ENCODE measurements around the gene LETM1. TPM values are rescaled to one million over a fixed set of nuclear protein-coding genes. Genes with fewer than 3 reads are reported as not detected.

LETM1 gene
- total and polyA plus RNA-seq, 2 of the 8 experiments (the other 6 are each of a cell fraction or from before 2014, with no cell fraction given), result 19.8 to 50.1 TPM

- CTCF ChIA-PET (ENCODE audit: partially characterized antibody), result interaction anchor here (0.6 to 71.2 kb wide), 3 partner anchors 0 to 649 kb away, joined by 3 to 2507 read pairs (median 2507); partner anchors contain the start of gene FGFR3
- H4K5ac ChIP-seq (ENCODE audit: insufficient read length, low read depth, low read length), result no peak overlapping the region
- POLR2A ChIA-PET (ENCODE audit: partially characterized antibody), result interaction anchor here (1.0 to 4.9 kb wide), 7 partner anchors 10 to 45 kb away, joined by 3 to 20 read pairs (median 4); partner anchors contain the start of gene FGFR3
- no peak overlapping the region for H4K8ac ChIP-seq (ENCODE audit: extremely low read depth, insufficient read depth, low read length)
- H3K4ac ChIP-seq (replicated peaks; ENCODE audit: insufficient read length, low read depth, low read length), result no peak overlapping the region
- H2BK12ac ChIP-seq (ENCODE audit: low read depth, low read length), result peak overlapping the region; percentile 84; the same call in 1 of the 2 replicates
- H2AK5ac ChIP-seq (ENCODE audit: low read depth, low read length), result no peak overlapping the region
- no peaks in the 10 kb centered on the region for H3K79me2 ChIP-seq (ENCODE audit: control insufficient read depth in 1 of 2, insufficient read depth in 2 of 2, low read length in 2 of 2)
- no peak overlapping the region for H3K9ac ChIP-seq (replicated peaks in 1 of 4; ENCODE audit: extremely low read depth in 1 of 4, low read depth in 3 of 4, low read length in 3 of 4)
- H4K91ac ChIP-seq (replicated peaks; ENCODE audit: insufficient read length, low read length), result no peak overlapping the region
- FAIRE-seq, result no peak
- peaks cover 5 to 34% (median 24%) of the 10 kb centered on the region in 4 experiments for H3K4me1 ChIP-seq (replicated peaks in 1 of 4; ENCODE audit: control insufficient read depth in 3 of 4, insufficient read depth in 4 of 4, low read length in 3 of 4)
- H2AFZ ChIP-seq (ENCODE audit: low read length), result no peak overlapping the region
- no peak overlapping the region; the same call in 1 of the 2 replicates for H3K18ac ChIP-seq (ENCODE audit: extremely low read depth, low read length)
- H2BK120ac ChIP-seq (replicated peaks; ENCODE audit: low read depth, low read length), result no peak overlapping the region
- H3K27ac ChIP-seq (ENCODE audit: low read depth, low read length), result no peak overlapping the region
- H3K56ac ChIP-seq (replicated peaks; ENCODE audit: insufficient read length, low read depth, low read length), result no peak overlapping the region
- no peak overlapping the region for H3K4me2 ChIP-seq (ENCODE audit: insufficient read depth in 1 of 2, low read depth in 2 of 2, low read length in 2 of 2)
- H3K23me2 ChIP-seq (ENCODE audit: low read depth, low read length), result peaks cover 4% of the 10 kb centered on the region; the same call in 1 of the 2 replicates
- no peak overlapping the region for H3K23ac ChIP-seq (ENCODE audit: insufficient read length)
- no peaks in the 10 kb centered on the region for H3K36me3 ChIP-seq (ENCODE audit: control insufficient read depth in 2 of 4, insufficient read depth in 4 of 4, low read length in 3 of 4)
- no peaks in the 10 kb centered on the region for H4K20me1 ChIP-seq (replicated peaks in 1 of 2; ENCODE audit: control insufficient read depth in 1 of 2, insufficient read depth in 2 of 2, low read length in 2 of 2)
- H3K79me1 ChIP-seq (ENCODE audit: low read depth, low read length), result no peaks in the 10 kb centered on the region
- no peak overlapping the region for H2BK20ac ChIP-seq (ENCODE audit: low read length)
- H2BK5ac ChIP-seq (ENCODE audit: low read depth, low read length), result no peak overlapping the region
- H2BK15ac ChIP-seq (ENCODE audit: low read length), result no peak overlapping the region
- H3K9me3 ChIP-seq (ENCODE audit: insufficient read depth in 2 of 2, low read depth in 1 of 2, low read length in 1 of 2), result no peaks in the 10 kb centered on the region
- H3K14ac ChIP-seq (ENCODE audit: insufficient read length), result no peak overlapping the region
- H3K27me3 ChIP-seq (replicated peaks in 1 of 4; ENCODE audit: control insufficient read depth in 3 of 4, extremely low read depth in 1 of 4, insufficient read depth in 3 of 4, low read length in 3 of 4), result peaks cover 0 to 3% (median 0%) of the 10 kb centered on the region in 4 experiments; a peak in 2 of 7 replicates
- no peak for DNase-seq (ENCODE audit: low read depth in 1 of 2, low spot score in 2 of 2)
- 85% methylated on average over 5 of the region's 9 CpGs; no CpG with 5 or more reads in 1 of the 2 experiments for WGBS, 2 experiments (ENCODE audit: extremely low coverage in 1 of 2, insufficient coverage in 1 of 2, insufficient read length in 1 of 2, insufficient replicate concordance in 2 of 2, low coverage in 1 of 2, low lambda C conversion rate in 2 of 2, missing lambda C conversion rate in 1 of 2)
- H3K4me3 ChIP-seq (ENCODE audit: extremely low read depth in 1 of 4, insufficient read depth in 2 of 4, low read depth in 3 of 4, low read length in 4 of 4), result no peak overlapping the region
- TF ChIP-seq MAX (IDR thresholded peaks at IDR 0.05), result no peak
- TF ChIP-seq JUND (IDR thresholded peaks at IDR 0.05; ENCODE audit: low read length), result no peak
- no peak for TF ChIP-seq ZNF274 (IDR thresholded peaks at IDR 0.05; ENCODE audit: borderline replicate concordance, extremely low read depth, low read length)
Measured at GRCh38 chr4:1764670-1765069, 91.3 kb downstream of the LETM1 start.
